NCI-H2107 treated with DMSO at 0.1 percent for 48 hours (cell line): ENCODE results near the gene GDPD5.

Source experiments
- DNase-seq: peaks from one replicate; lab custom pipeline; 2025; ENCODE audit not compliant: unreplicated experiment; lab: John Stamatoyannopoulos, UW

The GDPD5 gene

DNA sequence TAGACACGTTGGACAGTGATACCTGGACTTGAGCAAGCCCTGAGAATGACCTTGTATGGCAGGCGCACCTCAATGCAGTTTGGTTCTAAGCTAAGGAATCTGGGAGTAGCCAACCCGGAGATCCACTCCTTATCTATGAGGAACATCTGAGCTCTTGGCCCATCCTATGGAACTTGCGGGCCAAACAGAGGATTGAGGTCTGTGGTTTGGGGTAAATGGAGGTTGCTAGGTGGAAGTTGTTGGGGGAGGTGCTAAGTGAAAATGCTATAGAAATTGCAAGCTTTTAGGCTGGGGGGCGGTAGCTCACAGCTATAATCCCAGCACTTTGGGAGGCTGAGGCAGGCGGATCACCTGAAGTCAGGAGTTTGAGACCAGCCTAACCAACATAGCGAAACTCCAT lies 8.9 kb downstream of the GDPD5 start:
- no peak for DNase-seq

DNA sequence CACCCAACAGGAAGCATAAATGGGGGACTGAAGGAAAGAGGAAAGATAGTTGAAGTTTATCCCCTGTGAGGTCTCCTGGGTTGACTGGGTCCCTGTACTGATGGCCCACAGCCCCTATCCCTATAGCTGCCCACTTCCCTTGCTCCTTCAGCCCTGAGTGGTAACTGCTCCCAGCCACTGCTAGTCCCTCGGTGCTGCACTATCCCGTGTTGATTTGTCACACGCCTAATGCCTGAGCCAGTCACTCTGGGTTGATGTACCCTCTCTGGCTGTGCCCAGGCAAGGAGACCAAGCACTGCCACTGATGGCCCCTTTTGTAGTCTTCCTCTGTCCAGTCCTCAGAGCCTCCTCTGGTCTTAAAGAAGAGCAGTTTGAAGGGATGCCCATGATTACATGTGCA lies 9.6 kb downstream of the GDPD5 start:
- no peak for DNase-seq

DNA sequence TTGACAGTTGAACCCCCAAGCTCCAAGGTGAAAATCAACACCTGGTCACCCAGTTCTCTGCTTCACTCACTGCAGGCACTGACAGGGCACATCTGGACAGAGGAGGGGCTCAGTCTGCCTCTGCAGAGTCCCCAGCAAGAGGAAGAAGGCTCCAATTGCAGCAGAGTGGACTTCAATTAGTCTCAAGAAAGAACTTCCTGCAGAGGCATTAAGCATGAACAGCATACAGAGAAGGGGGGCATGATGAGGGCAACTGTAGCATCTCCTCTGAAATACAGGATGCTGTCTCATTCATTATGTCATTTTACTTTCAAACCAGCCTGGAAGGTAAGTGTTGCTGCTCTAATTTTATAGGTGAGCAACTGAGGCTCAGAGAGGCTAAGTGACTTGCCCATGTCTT lies 11.1 kb downstream of the GDPD5 start:
- DNase-seq, result no peak

DNA sequence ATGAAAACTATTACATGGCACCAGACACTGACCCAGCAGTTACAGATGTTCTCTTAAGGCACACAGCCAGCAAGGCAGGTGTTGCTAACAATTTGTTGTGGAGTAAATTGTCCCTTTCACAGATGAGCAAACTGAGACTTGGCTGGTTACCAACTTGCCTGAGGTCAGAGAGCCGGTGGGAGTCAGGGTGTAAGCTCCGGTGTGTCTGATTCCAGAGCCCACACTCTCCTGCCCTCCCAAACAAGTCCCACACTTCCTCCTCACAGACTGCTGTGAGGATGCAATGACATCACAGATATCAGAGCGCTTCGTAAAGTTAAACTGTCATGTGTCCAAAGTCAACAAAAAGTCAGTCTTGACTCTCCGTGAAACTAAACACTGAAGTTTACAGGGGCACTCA lies 12.5 kb downstream of the GDPD5 start:
- DNase-seq, result no peak

DNA sequence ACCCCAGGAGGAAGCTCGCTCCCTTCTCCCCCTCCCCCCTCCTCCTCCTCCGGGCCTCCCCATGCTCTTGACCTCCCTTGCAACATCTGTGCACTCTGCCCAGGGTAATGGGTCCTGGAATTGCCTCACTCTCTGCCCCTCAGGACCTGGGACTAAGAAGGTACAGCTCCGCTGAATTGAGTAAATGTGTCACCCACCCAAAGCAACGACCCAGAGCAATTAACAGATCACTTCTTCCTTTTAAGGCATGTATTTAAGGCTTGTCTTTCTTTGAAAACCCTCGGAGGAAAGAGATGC lies 15.1 kb downstream of the GDPD5 start:
- DNase-seq, result no peak

DNA sequence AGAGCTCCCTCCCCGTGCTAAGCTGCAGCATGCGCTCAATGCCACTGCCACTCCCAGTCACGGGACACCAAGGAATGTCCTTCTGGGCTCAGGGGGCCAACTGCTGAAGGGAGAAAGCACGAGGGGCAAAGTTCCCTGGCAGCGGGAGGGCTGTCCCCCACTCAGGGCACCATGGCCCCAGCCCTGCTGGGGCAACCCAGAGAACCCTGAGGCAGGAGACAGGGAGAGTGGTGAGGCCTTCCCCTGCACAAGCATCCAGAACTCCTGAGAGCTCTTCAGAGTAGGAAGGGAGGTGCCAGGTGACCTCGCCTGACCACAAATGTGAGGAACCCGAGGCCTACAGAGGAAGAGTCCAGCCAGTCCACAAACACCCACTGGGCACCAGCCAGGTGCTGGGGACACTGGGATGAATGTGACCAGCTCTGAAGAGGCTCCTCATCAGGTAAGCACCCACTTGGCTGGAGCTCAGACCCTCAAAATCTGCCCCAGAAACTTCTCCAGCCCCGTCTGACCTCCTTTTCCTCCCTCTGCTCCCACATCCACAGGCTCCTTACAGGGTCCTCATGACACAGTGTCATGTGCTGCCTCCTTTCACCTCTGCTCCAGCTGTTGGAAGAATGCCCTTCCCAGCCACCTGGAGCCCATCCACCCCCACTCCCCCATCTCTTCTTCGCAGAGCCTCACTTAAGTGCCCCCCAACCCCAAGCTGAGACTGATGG lies 15.6 kb downstream of the GDPD5 start:
- DNase-seq, result no peak

DNA sequence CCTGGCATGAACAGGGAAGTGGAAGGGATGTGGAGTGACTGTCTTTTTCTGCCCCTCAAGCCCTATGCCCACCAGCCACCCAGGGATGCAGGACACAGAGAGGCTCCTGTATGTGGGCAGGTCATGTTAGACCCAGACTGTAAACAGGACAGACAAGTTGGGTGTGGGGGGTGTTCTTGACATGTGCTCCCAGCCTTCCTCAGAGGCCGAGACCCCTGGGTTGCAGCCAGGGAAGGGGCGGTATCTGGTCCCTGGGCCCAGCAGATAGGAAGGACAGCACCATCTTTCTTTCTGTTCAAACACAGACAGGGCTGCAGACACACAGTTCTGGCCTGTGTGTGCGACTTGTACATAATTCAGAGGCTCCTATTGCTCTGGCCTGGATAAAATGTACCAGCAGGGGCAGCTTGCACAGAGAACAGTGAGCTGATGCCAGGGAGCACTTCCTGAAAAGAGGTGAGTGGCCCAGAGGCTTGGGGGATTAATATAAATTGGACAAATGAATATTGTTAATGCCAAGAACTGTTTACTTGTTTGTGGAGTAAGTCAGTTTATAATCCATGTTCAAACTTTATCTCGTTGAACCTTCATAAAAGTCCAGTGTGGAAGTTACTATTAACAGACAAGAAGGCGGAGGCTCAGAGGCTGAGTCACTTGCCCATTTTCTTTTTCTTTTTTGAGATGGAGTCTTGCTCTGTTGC lies 16.6 kb downstream of the GDPD5 start:
- no peak for DNase-seq

DNA sequence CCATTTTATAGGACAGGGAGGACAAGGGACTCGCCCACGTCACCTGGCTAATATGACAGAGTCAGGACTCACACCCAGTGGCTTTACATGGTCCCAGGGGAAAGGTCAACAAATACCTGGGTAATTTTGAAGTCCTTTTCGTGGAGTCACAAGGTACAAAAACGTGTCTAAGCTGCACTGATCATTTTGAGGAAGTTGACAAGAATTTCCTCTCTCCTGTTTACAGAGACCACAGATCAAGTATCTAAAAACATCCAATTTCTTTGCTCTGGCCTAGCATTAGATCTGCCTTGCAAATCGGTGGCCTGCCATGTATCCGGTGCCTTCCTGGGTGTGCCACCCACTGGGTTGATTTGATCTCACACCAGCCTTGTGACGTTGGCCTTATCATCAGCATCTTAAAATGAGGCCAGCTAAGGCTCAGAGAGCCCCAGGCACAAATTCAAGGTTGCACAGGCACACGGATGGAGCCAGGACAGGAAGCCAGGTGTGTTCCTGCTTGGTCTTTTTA lies 17.6 kb downstream of the GDPD5 start:
- no peak for DNase-seq

DNA sequence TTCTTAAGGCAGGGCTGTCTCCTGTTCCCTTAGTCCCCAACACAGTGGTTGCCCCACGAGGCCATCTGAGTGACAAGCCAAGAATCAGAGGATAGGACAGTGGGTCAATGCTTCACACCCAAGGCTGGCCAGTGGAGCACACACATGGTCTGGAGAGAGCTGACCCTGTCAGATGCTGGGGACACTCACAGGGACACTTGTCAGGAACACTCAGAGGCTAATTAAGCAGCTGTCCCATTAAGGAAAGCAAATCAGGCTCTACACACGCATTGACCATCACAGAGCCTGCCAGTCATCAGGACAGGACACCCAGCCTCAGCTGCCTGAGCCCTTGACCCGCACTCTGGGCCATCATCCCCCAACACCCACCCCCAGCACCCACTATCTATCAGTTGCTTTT lies 18.2 kb downstream of the GDPD5 start:
- DNase-seq, result no peak

DNA sequence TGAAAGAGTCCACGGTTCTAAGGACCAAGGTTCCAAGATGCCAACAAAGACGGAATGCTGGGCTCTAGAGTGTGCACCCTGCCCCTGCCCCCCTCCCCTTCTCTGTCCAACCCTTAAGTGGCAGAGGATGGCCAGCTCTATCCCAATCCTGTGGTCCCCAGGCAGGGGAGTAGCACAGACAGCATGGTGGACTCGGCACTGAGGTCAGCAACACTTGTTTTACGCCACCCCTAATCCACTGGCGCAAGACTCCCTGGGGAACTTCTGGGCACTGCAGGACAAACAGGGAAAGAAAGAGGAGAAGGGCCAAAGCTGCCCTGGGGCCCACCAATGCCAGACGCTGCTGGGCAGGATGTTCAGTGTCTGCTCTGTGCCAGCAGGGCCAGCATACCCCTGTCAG lies 18.9 kb downstream of the GDPD5 start:
- DNase-seq, result no peak

DNA sequence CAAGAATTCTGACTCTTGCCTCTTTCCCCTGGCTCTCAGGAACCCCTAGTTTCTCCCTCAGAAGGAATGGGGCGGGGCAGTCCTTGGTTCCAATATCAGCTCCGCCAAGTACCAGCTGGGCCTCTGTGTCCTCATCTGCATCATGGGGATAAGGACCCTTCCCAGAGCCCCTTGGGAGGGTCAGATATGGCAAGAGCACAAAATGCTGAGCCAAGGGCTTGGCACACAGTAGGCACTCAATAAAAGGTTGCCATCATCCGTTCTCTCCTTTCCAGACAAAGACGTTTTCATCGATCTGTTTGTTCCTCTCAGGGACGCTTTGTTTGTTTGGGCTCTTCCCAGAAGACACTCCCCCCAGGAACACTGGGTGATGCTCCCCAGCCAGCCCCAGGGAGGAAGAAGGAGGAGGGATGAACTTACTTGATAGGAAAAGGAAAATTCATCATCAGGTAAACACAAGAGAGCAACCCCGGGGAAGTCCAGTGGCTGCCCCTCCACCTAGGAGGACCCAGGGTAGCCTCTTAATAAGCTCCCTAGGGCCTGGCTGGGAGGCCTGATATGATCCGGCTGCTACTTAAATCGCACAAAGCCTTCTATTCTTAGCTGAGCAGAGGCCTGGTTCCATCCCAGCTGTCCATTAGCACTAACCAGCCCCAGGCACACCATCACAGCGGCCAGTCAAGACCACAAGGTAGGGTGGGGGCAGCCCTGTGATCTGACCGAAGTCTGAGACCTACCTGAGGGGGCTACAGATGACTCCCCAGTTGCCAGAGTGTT lies 19.6 kb downstream of the GDPD5 start:
- DNase-seq, result no peak

DNA sequence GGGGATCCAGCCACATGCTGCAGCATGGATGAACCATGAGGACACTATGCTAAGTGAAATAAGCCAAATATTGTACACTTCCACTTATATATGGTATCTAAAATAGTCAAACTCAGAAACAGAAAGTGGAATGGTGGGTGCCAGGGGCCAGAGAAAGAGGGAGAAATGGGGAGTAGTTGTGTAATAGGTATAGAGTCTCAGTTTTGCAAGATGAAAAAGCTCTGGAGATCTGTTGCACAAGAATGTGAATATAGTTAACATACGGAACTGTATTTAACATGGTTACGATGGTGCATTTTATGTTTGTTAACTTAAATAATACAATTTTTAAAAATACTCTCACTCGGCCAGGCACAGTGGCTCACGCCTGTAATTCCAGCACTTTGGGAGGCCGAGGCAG lies 21.2 kb downstream of the GDPD5 start:
- no peak for DNase-seq

DNA sequence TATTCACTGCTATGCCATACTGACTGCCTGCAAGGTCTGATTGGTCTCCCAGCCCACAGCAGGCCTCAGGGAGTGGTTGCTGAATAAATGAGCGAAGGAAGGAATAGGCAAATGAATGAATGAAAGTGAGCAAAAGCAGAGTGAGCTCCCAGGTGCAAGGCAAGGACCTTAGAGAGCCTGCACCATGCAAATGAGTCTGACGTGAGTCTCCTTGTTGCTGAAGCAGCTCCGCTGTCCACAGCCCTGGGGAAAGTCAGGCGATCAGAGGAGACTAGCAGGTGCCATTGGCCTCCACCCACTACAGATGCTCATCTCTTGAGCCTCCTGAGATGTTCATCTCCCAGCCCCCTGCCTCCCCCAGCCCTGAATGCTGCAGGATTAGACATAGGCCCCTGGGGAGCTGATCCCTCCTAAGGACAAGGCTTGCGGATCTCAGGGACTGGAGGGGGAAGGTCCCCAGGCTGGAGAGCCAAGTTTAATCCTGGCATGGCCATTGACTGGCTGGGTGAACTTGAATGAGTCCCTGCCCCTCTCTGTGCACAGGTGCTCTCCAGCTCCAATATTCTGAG lies 22.1 kb downstream of the GDPD5 start:
- no peak for DNase-seq

DNA sequence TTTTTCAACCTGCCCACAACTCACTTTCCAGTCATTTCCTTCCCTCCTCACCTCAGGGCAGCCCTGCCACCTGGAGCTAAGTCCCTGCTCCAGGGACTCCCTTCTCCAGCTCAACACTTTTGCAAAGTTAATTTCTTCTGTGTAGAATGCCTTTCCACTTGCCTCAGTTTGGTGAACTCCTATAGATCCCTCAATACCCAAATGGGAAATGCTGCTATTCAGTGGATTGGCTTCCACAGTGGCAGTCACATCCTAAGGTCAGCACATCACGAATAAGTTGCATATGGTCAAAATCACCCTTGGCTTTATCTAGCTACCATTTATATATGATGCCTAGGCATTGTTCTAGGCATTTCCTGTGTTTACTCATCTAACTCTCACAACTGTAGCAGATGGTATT lies 23.6 kb downstream of the GDPD5 start:
- no peak for DNase-seq

DNA sequence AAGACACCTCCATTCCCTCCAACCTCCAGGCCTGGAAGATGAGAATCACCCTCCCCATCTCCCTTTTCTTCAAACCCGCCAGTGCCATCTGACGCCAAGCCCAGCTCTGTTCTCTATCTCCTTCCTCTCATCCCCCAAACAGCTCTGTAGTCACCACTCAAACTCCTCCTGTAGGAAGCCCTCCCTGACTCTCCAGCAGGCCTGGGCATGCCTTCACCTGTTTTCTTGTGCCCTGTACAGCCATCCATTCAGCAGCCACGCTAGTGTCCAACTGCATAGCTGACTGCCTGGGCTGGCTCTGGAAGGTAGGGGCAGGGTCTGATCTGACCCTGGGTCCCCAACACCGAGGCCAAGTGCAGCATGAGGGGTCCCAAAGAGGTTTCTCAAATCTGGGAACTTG lies 25.0 kb downstream of the GDPD5 start:
- DNase-seq, result no peak

DNA sequence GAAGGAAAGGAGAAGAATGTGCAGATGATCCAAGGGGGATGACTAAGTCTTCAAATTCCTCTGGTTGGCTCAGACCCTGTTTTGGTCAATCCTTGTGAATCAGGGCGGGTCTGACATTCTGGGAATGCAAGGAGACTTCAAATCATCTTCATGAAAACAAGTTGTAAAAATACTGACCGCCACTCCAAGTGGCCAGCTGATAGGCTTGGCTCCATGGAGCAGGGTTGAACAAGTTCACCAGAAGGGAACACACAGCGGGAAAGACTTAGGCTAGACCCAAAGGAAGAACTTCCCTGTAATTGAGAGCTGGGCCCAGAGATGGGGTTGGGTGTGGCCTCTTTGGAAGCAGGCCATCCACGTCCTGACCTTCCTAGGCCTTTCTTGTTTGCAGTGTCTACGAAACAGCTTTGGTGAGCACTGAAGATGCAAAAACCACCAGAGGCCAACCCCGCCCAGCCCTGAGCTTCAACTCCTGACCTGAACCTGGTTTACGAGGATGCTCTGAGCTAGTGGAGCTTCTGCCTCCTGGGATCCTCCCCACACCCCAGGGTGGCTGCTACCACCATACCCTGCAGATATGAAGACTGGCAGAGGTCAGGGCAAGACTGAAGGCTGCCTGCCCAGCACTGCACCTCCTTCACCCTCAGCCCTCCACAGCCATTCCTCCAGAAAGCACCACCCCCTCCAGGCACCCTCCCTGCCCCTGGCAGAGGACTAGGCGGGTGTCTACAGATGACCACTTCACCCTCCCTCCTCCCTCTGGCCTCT lies 26.1 kb downstream of the GDPD5 start:
- no peak for DNase-seq

DNA sequence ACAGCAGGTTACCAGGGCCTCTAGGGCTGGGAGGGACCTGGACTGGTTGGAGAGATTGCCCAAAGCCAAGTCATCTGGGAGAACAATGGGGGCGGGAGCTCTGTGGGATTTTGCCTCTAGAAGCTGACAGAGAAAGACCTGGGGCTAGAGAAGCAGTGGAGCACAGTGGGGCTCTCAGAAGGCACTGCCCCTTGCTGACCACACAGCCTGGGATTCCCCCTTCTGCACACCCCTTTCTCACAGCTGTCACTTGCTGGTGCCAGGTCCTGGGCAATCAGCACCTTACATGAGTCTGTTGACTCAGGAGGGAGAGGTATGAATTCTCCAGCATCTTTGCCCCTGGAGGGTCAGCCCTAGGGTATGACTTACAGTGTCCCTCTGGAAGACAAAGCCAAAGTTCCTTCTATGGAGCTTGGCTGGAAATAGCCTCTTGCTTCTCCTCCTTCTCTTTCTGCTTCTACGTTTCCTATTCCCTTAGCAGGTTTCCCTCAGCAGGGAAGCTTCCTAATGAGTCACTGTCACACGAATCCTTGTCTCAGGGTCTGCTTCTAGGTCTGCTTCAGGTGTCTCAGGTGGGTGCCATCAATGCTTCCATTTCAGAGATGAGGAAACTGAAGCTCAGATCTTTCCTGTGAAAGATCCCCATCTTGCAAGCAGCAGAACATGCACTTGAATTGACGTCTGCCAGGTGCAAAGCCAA lies 27.0 kb downstream of the GDPD5 start:
- no peak for DNase-seq

DNA sequence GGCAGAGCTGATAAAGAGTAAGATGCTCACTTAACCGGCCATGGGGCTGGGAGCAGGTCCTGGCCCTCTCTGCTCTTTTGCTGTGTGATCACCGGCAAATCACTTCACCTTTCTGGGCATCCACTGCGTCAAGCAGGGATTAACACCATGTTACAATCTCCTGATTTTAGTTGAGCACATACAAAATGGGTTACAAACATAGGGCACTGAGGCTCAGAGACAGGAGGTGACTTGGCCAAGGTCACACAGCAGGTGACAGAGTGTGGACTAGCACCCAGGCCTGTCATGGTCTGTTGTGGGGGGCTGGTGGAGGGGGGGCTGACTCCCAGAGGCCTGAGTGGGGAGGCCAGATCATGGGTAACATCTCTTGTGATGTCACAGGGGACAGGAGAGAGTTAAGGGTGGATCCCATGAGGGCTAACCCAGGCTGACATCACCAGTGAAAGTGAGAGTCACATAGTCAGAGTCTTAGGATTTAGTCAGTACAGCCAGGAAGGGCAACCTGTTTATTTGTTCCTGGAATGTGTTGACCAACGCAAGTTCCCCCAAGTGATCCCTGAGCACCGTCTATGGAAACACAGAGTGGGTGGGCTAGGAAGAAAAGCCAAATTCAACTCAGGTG lies 27.8 kb downstream of the GDPD5 start:
- DNase-seq, result no peak

DNA sequence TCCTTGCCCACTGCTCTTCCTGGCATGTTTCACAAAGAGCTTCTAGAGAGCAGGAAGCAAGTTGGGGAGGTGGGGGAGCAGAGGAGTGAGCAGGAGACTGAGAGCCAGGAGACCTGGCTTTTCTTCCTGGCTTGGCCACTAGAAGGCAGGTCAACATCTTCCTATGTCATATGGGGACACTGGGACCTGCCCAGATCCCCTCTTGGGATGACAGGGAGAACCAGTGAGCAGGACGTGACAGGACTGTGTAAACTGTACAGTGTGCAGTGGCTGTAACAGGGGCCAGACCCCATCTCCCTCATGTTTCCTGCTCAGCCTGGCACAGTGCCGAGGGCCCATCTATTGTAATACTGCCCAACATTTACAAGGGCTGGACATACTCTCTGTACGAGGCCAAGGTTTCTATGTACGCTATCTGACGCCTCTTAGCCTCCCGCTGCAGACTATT lies 29.4 kb downstream of the GDPD5 start:
- DNase-seq, result no peak

DNA sequence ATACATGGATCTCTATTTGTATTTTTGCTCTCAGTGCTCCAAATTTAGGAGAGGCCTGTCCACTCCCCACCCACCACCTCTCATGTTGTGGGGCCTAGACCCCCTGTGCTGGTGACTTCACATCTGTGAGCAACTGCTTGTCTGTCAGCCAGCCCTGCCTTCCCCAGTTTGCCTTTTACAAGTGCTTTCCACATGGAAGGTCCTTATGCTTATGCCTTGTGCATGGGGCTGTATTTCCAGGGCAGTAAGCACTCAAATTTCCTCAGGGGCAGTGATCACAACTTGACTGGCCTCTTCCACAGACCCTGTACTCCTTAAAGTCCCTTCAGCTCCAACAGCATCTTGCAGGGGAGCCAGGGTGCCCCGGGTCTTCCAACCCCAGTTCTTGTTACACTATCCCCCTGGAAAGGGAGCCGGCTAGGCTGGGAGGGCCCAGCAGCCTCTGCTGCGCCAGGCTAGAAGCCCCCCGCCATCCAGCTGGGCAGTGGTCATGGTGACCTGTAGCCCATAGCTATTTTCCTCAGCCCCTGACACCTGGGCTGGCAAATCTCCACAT lies 29.9 kb downstream of the GDPD5 start:
- DNase-seq, result no peak
